B cell (primary cell): ENCODE data around the gene SMIM45.
A peak's percentile ranks its signal among the peaks of the same experiment; 100 is the strongest.

Source experiments
- ATAC-seq: fragments of 200-7000 bp; cut with Tn5 transposase; one replicate; pipeline ENCODE4 v1.10.0; 2021; ENCODE audit warnings: low read depth, mild to moderate bottlenecking, moderate number of reproducible peaks, moderate library complexity
- CTCF ChIA-PET: fragments of 350-600 bp; sonication (Branson Sonifier 250); formaldehyde crosslinking; loops from one replicate; lab custom pipeline; 2021; ENCODE audit warnings: antibody characterized with exemption, inconsistent platforms; lab: Charles Lee
- POLR2A ChIA-PET: fragments of 350-600 bp; sonication (Branson Sonifier 250); formaldehyde crosslinking; loops from one replicate; lab custom pipeline; 2021; ENCODE audit warnings: antibody characterized with exemption; lab: Charles Lee
- DNase-seq: peaks from one replicate; pipeline ENCODE4 v3.0.0; 2013
- H2AFZ ChIP-seq: 2 replicates; pipeline ENCODE4 v1.6.1; 2012; ENCODE audit warnings: mild to moderate bottlenecking, low read depth, low read length; ENCODE audit not compliant: insufficient read depth, poor library complexity, severe bottlenecking
- H3K27ac ChIP-seq, 2 donors: 1 replicate in 1 of 2; 2 replicates in 1 of 2; pipeline ENCODE4 v1.5.1; 2012 to 2013; ENCODE audit warnings: low read length in 2 of 2, mild to moderate bottlenecking in 2 of 2, moderate library complexity in 1 of 2
- H3K27me3 ChIP-seq, 4 experiments: fragments of 200-600 bp in 1 of 4; sonication (generic) in 1 of 4; replicated peaks in 1 of 4; 1 replicate in 2 of 4; 2 replicates in 2 of 4; pipeline versions ENCODE4 v1.6.1 to v1.7.0; 2013 to 2016; ENCODE audit warnings: low read length in 3 of 4, mild to moderate bottlenecking in 2 of 4, mixed read lengths in 1 of 4, moderate library complexity in 1 of 4; ENCODE audit not compliant: insufficient read depth in 4 of 4, control insufficient read depth in 3 of 4; ENCODE audit errors: control extremely low read depth in 1 of 4
- H3K36me3 ChIP-seq, 2 experiments: replicated peaks in 1 of 2; 1 replicate in 1 of 2; 2 replicates in 1 of 2; pipeline versions ENCODE4 v1.6.1 to v1.7.1; 2013; ENCODE audit warnings: low read length in 1 of 2; ENCODE audit not compliant: insufficient read depth in 2 of 2, control insufficient read depth in 1 of 2; ENCODE audit errors: control extremely low read depth in 1 of 2, extremely low read depth in 1 of 2
- H3K4me1 ChIP-seq, 2 donors: fragments of 200-600 bp in 1 of 2; sonication (generic) in 1 of 2; 1 replicate in 1 of 2; 2 replicates in 1 of 2; pipeline versions ENCODE4 v1.5.1 to v1.6.1; 2013 to 2017; ENCODE audit warnings: low read length in 2 of 2; ENCODE audit not compliant: control insufficient read depth in 2 of 2, insufficient read depth in 2 of 2
- H3K4me2 ChIP-seq: replicated peaks from 2 replicates; pipeline ENCODE3; 2012; ENCODE audit warnings: mild to moderate bottlenecking, low read depth, low read length; ENCODE audit not compliant: poor library complexity, severe bottlenecking
- H3K4me3 ChIP-seq, 5 experiments: fragments of 200-600 bp in 1 of 5; sonication (generic) in 1 of 5; 1 replicate in 3 of 5; 2 replicates in 2 of 5; pipeline versions ENCODE4 v1.5.1 to v1.7.0; 2011 to 2016; ENCODE audit warnings: low read length in 4 of 5, mild to moderate bottlenecking in 4 of 5, low read depth in 2 of 5, control low read depth in 1 of 5, moderate library complexity in 1 of 5; ENCODE audit not compliant: insufficient read depth in 1 of 5; ENCODE audit errors: control extremely low read depth in 1 of 5, extremely low read depth in 1 of 5
- H3K79me2 ChIP-seq: fragments of 200-600 bp; sonication (generic); one replicate; pipeline ENCODE4 v1.6.0; 2016; ENCODE audit warnings: low read length; ENCODE audit not compliant: control insufficient read depth, insufficient read depth
- H3K9ac ChIP-seq: fragments of 200-600 bp; sonication (generic); 2 replicates; pipeline ENCODE4 v1.6.1; 2017; ENCODE audit warnings: mild to moderate bottlenecking, low read length, moderate library complexity
- H3K9me3 ChIP-seq, 3 donors: one replicate each; pipeline versions ENCODE4 v1.6.1 to v1.7.1; 2013; ENCODE audit warnings: low read length in 2 of 3; ENCODE audit not compliant: control insufficient read depth in 2 of 3, insufficient read depth in 1 of 3; ENCODE audit errors: control extremely low read depth in 1 of 3
- H4K20me1 ChIP-seq: 2 replicates; pipeline ENCODE4 v1.6.0; 2012; ENCODE audit warnings: mild to moderate bottlenecking, low read length; ENCODE audit not compliant: insufficient read depth, control insufficient read depth, poor library complexity, severe bottlenecking
- H3K27ac Mint-ChIP-seq: one replicate; pipeline ENCODE4 v1.8.0; 2021; ENCODE audit warnings: mixed read lengths
- H3K27me3 Mint-ChIP-seq: one replicate; pipeline ENCODE4 v1.8.0; 2021; ENCODE audit warnings: mixed read lengths
- H3K4me1 Mint-ChIP-seq: one replicate; pipeline ENCODE4 v1.8.0; 2021; ENCODE audit warnings: mixed read lengths
- H3K4me3 Mint-ChIP-seq: one replicate; pipeline ENCODE4 v1.8.0; 2021; ENCODE audit warnings: mixed read lengths
- H3K9me3 Mint-ChIP-seq: one replicate; pipeline ENCODE4 v1.8.0; 2022; ENCODE audit warnings: mixed read lengths; ENCODE audit not compliant: insufficient read depth
- CTCF ChIP-seq: fragments of 200-600 bp; IDR thresholded peaks from one replicate; pipeline ENCODE4 v1.8.0; 2022; ENCODE audit warnings: antibody characterized with exemption, mild to moderate bottlenecking
- EZH2 ChIP-seq: IDR thresholded peaks from 2 replicates; pipeline ENCODE4 v1.6.1; 2012; ENCODE audit warnings: borderline replicate concordance, low read depth, mild to moderate bottlenecking, moderate library complexity, low read length; ENCODE audit not compliant: insufficient read depth, poor library complexity, severe bottlenecking
- WGBS: methylation state at CpG from one replicate; pipeline ENCODE4 v1.1.5; 2013; ENCODE audit warnings: missing lambda C conversion rate; ENCODE audit not compliant: insufficient coverage; 5-methylcytosine and 5-hydroxymethylcytosine counted together
- intact Hi-C: fragments of 100-400 bp; cut with micrococcal nuclease; formaldehyde crosslinking; loops from one replicate; pipeline ENCODE4 v1.10.0; 2022

Gene SMIM45

GRCh38 chr22:41976070-41976901 is 24.3 kb downstream of the SMIM45 start:
- ChIA-PET CTCF (no interaction called here), POLR2A (interaction anchor here (1.0 kb wide), 1 partner anchor 114 kb away, joined by 3 read pairs; the partner anchor contains the start of gene NDUFA6)
- Histone ChIP-seq H3K4me3 (peak overlapping the region in 3 of 5 experiments; percentile 54 to 67 (median 55)), H3K79me2 (no peaks in the 10 kb centered on the region), H3K27ac (no peak overlapping the region), H3K4me1 (peaks cover 10 to 12% of the 10 kb centered on the region in 2 donors), H3K9me3 (peaks cover 0 to 2% (median 0%) of the 10 kb centered on the region in 3 donors), H3K9ac (peak overlapping the region; percentile 64), H3K27me3 (peaks cover 0 to 56% (median 26%) of the 10 kb centered on the region in 4 experiments), H4K20me1 (no peaks in the 10 kb centered on the region), H2AFZ (peak overlapping the region; percentile 77), H3K36me3 (no peaks in the 10 kb centered on the region), H3K4me2 (peak overlapping the region; percentile 97)
- Mint-ChIP-seq H3K4me1 (peaks cover 16% of the 10 kb centered on the region), H3K27me3 (peaks cover 41% of the 10 kb centered on the region), H3K9me3 (no peaks in the 10 kb centered on the region), H3K4me3 (peak overlapping the region; percentile 69), H3K27ac (peak overlapping the region; percentile 20)
- DNase-seq (peak; percentile 67), ATAC-seq (peak; percentile 69)
- intact Hi-C loops, result no loop called here
- 3% methylated on average over 72 of the region's 72 CpGs for WGBS
- TF ChIP-seq CTCF (no peak), EZH2 (no peak)

- ATAC-seq (peak; percentile 21), DNase-seq (peak; percentile 48)
- Mint-ChIP-seq H3K27me3 (peaks cover 41% of the 10 kb centered on the region), H3K27ac (no peak overlapping the region), H3K4me1 (peaks cover 16% of the 10 kb centered on the region), H3K4me3 (peak overlapping the region; percentile 71), H3K9me3 (no peaks in the 10 kb centered on the region)
- peak overlapping the region in 3 of 5 experiments; percentile 55 to 61 (median 55) for H3K4me3 ChIP-seq
- peaks cover 10 to 12% of the 10 kb centered on the region in 2 donors for H3K4me1 ChIP-seq
- 11% methylated on average over 45 of the region's 46 CpGs for WGBS
- H4K20me1 ChIP-seq, result no peaks in the 10 kb centered on the region
- peaks cover 0 to 2% (median 0%) of the 10 kb centered on the region in 3 donors for H3K9me3 ChIP-seq
- H3K27ac ChIP-seq, result no peak overlapping the region
- TF ChIP-seq CTCF (no peak), EZH2 (no peak)
- peak overlapping the region; percentile 64 for H3K9ac ChIP-seq
- no peaks in the 10 kb centered on the region for H3K79me2 ChIP-seq
- ChIA-PET POLR2A (interaction anchor here (0.5 to 1.4 kb wide), 4 partner anchors 21 to 196 kb away, joined by 3 to 12 read pairs (median 3); partner anchors contain the start of gene WBP2NL), CTCF (no interaction called here)
- no peaks in the 10 kb centered on the region for H3K36me3 ChIP-seq
- peak overlapping the region; percentile 74 for H2AFZ ChIP-seq
- H3K4me2 ChIP-seq, result peak overlapping the region; percentile 97
- intact Hi-C loops, result no loop called here
- H3K27me3 ChIP-seq, result peaks cover 0 to 49% (median 26%) of the 10 kb centered on the region in 4 experiments
These were observed 25.1 kb downstream of the SMIM45 start for GRCh38 chr22:41976961-41977566.
